ENCODE measurements around the gene LDB2.

LDB2 gene

DNA sequence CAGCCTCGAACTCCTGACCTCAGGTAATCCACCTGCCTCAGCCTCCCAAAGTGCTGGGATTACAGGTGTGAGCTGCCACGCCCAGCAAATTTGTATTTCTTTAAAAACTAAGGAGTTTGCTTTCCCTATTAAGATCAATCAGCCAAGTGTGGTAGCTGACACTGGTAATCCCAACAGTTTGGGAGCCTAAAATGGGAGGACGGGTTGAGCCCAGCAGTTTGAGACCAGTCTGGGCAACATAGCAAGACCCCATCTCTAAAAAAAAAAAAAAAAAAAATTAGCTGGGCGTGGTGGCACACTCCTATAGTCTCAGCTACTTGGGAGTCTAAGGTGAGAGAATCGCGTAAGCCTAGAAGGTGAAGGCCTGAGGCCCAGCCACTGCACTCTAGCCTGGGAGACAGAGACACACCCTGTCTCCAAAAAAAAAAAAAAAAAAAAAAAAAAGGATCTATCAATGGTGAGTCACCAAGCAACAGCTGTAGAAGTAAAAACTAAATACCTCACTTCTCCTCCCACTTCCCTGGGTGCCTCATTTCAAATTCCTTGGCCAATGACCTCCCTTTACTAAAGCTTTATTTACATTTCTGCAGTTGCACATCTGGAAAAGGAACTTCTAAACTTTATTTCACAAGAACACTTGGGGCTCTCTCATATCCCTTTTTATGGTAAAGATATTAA is 54.5 kb downstream of the LDB2 start:
- DNase-seq: no peak

DNA sequence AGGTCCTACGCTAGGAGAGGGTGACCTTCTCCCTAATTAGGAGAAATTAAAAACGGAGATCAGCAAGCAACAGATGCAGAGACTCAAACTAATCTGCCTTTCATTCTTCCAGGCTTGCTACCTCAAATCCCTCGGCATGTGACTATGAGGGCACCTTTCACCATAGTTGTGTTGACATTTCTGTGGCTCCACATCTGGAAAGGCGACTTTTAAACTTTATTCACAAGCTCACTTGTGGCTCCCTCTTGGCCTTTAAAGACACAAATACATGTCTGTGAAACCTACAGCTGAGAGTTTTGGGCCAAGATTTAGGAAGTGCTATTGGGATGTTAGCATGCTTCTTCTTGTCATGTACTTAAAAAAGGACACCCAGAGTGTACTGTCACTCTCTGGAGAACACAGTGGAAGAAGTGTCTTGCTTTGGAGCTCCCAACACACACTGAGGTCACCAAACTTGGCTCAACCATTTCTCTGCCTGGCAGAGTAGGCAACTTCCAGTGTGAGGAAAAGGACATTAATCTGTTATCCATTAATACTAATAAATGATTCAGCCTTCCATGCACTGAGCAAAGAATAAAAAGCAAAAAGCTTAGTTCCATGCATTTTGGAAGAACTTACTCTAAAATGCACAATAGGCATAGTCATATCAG is 60.1 kb downstream of the LDB2 start:
- DNase-seq: no peak

DNA sequence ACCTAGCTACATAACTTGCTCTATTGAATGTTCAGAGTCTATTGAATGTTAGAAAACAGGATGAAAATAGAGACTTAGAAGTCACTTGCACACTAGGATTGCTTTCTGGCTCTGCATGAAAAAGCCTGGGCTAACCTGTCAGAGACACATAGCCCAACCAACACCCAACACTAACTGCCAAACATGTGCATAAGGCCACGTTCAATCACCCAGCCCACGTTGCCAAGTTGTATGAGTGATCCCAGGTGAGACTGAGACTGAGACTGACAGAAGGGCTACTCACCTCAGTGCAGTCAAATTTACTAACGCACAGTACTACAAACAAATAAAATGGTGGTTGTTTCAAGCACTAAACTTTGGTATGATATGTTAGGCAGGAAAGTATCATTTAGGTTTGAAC is 61.0 kb downstream of the LDB2 start:
- no peak for DNase-seq

GRCh38 chr4:16836324-16836723 is 62.1 kb downstream of the LDB2 start:
- no peak for DNase-seq

- DNase-seq: no peak
These were observed 62.7 kb downstream of the LDB2 start for GRCh38 chr4:16835597-16836247.

- no peak for DNase-seq
These were observed 63.6 kb downstream of the LDB2 start for GRCh38 chr4:16834814-16835213.

DNA sequence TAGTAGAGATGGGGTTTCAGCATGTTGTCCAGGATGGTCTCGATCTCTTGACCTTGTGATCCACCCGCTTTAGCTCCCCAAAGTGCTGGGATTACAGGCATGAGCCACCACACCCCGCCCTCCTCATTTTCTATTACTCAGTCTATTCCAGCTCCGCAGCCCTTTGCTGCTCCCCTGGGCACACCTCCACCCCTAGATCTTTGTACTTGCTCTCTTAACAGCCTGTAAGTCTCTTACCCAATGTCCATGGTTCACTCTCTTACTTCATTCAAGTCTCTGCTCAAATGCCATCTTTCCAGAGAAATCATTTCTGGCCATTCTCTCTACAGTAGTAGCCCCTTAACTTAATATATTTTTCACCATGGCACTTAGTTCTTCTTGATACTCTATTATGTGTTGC is 64.7 kb downstream of the LDB2 start:
- no peak for DNase-seq

DNA sequence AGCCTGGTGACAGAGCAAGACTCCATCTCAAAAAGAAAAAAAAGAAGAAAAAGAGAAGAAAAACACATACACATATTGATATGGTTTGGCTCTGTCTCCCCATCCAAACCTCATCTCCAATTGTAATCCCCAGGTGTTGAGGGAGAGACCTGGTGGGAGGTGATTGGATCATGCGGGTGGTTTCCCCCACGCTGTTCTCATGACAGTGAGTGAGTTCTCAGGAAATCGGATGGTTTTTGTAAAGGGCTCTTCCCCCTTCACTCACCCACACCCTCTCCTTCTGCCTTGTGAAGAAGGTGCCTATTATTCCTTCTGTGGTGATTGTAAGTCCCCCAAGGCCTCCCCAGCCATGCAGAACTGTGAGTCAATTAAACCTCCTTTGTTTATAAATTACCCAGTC is 68.4 kb downstream of the LDB2 start:
- DNase-seq: no peak

DNA sequence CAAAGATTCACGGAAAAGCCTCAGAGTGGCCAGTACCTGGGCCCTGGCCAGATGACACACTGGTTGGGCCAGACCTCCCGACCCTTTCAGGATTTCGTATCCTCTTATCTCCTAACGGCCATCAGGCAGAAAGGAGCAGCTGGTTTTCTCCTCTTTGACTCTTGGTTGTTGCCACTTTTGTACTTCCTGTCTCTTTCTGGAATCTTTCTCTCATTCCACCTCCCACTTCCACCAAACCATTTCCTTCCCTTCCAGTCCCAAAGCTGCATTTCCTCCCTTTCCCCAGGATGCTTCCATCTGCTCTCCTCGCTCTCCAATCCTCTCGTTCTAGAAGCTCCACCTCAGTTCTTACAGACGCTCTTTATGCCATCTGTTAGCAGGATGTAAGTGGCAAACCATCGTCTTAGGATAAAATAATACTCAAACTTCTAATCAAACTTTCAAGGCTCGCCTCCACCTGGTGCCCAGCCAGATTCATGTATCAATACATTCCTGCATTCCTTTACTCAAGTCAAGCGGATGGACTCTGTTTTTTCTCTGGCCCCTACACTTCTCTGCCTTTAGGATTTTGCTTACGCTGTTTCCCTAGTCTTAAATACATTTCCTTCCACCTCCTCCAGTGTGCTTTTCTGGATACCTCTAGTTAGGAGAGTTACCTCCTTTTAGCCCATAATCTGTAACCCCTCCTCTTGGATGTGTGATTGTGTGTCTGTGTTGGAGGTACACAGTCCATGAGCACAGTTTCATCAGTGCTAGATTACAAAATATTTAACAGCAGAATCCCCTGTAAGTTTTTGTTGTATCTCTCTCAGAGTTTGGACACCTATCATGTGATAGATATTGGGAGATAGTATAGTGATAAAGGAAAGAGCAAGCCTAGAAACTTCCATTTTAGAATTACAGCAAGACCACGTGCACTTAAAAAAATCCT is 70.4 kb downstream of the LDB2 start:
- DNase-seq: no peak

DNA sequence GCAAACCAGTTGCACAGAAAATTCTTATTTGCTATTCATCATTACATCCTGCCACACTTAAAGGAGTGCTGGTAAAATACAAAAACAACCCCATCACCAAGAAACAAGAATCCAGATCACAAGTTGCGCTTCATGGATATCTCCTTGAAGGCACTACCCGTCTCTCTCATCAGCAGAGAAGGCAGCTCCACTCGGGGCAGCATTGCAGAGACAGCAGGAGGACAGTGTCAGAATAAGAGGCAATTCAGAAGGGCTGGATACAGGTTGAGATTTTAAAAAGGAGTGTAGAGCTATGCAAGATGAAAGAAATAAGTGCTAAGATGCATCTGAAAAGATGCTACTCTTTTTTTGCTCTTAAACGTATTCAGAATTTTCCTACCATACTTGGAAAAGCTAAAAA is 71.4 kb downstream of the LDB2 start:
- no peak for DNase-seq

DNA sequence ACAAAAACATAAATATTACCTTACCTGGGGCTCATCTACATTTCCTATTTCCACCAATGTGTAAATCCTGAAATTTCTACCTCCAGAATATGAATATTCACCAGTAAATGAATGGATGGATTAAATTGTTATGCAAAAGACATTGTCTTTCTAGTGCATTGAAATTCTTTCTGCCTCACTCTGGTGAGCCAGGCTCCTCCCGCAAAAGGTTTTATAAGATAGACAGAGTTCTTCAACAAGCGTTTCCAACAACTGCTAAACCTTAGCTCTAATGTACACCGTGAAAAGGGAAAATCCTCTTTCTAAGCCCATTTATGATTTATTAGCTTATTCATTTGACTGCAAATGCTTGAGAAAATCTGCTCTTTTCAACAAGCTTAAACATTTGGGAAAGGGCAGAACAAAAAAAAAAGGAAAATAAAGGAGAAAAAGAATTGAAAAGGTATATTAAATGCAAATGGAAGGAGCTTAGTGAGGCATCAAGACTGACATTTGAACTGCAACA is 72.0 kb downstream of the LDB2 start:
- no peak for DNase-seq

DNA sequence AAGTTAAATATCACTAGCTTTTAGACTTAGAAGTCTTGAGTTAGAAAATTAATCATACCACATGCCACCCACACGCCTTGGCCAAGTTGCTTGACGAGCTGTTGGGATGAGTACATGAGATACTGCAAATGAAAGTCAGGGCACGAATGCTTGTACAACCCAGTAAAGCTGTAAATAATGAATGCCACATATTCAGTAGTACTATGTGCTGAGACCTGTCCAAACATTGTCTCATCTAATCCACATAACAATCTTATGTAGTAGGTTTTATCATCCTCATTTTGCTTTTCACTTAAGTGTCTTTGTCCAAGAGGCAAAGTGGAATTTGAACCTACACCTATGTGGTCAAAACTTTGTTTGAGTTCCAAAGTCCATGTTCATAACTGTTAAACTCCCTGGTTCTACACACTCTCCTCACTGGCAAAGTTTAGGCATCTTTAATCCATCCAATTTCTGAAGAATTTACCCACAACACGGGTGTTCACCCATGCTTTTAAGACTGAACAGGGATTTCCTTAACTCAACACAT is 74.1 kb downstream of the LDB2 start:
- DNase-seq: no peak

DNA sequence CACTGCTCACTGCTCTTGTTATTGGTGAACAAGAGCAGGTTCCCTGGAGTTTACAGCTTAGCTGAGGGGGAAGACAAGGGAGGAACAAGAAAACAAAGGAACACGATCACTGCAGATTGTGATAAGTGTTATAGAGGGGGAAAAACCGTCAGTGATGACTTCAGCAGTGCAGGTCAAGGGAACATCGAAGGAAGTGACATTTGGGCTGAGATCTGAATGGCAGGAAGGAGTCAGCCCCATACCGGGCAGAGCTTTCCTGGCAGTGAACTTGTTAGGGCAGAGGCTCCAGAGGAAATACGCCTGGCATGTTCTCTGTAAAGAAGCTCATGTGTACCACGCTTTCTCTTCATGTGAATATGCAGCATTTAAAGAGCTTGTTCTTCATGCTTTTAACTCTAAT is 78.1 kb downstream of the LDB2 start:
- DNase-seq: no peak

DNA sequence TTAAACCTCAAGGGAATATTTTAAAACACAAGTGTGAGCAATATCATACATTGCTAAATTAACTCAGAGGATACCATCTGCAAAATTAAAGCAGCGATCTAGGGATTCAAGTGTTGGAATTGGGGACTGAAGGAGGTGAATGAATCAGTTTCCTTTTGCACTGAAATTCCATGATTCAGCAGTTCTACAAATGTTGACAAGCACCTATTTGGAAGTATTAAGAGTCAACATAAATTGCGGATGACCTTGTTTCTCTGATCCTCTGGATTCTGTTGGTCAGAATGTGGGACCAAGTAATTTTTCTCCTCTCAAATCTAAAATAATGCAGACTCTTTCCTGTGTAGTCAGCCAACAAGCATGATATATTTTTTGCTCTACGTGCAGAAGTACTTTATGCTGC is 78.8 kb downstream of the LDB2 start:
- no peak for DNase-seq

- DNase-seq: no peak
These were observed 80.4 kb downstream of the LDB2 start for GRCh38 chr4:16818005-16818404.

DNA sequence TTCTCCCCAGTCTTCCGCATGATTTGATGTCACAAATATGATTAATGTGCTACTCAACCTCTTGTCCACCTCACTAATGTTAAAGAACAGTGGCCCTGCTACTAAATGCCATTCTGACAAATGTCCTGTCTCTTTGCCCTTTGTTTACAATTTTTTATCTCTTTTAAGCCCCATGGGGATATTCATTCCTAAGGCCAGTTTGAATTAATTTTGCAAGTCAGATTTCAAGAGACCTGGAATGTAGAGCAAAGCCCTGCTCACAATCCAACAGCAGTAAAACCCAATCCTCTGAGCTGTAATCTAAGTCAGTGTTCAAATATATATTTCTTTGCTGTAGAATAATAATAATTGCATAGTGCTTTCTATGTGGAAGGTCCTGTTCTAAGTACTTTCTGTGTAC is 81.2 kb downstream of the LDB2 start:
- DNase-seq: no peak

DNA sequence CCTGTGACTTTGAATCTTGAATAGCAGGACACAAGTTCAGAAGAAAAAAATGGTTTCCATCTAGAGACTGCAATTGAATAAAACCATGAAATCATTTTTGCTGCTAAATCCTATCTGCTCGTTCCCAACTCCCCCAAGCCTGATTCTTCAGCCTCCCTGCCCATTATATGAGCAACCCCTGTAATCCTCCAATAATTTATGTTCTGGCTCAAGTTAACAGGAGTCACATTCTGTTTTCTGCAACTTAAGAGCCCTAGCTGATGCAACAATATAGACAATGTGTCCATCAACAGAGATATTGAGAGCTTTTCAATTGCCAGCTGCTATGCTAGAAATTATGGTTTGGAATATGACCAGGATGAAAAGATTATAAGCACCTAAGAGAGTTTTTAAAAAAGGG is 84.1 kb downstream of the LDB2 start:
- no peak for DNase-seq

GRCh38 chr4:16812041-16812440 is 86.4 kb downstream of the LDB2 start:
- DNase-seq: no peak

DNA sequence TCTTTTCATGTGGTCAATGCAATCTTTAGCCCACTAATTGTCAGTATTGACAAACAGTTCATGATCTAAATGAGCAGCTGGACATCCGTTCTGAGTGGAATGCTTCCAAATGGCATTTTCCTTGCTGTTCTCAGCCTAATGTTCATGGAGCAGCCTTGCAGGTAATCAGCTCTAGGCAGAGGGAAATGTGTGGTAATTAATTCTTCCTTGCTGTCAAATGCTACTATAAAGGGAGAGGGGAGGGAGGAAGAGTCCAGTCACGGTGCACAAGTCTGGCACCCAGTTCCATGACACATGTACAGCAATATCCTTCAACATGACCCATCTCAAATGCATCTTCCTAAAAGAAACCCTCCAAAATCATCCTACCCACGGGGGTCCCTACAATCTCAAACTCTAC is 88.5 kb downstream of the LDB2 start:
- DNase-seq: no peak

DNA sequence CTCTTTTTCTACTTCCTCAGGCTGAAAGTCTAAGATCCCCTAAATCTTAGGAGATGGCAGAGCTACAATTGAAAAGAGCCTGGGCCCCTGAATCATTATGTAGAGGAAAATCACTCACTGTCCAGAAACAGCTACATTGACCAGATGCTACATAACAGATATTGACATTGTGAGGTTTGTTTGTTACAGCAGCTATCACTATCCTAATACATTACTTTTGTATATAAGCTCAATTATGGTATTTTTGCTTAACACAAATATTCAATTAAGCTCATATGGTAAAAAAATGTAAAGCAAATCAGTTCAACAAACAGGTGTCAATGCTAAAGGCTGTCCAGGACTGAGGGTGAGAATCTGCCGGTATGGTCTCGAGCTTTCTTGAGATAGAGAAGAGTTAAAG is 89.4 kb downstream of the LDB2 start:
- DNase-seq: no peak

GRCh38 chr4:16807355-16807754 is 91.1 kb downstream of the LDB2 start:
- DNase-seq: no peak

DNA sequence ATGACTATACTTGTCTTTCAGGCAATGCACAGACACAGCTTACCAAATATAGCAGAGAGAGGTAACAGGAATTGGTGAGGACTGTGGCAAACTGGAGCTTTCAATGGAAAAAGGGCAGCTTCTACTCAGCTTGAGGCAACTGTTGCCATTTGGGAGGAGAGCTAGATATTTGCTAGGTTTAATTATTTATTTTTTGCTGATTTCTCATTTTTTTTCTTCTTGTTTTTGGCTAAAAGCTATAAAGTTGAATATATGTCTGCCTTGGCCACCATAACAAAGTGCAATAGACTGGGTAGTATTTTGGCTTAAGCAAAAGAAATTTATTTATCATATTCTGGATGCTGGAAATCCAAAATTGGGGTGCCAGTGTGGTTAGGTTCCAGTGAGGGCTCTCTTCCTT is 93.9 kb downstream of the LDB2 start:
- no peak for DNase-seq

GRCh38 chr4:16802044-16802443 is 96.4 kb downstream of the LDB2 start:
- no peak for DNase-seq
